K562 (cell line): Measurements from ENCODE around the gene LIMS1. TPM values are rescaled to one million over a fixed set of nuclear protein-coding genes. Genes with fewer than 3 reads are reported as not detected.

Source experiments
- BDP1 ChIP-seq: IDR thresholded peaks from 3 replicates; pipeline ENCODE4 v1.6.1; 2011; ENCODE audit not compliant: insufficient read length, insufficient read depth
- CEBPB ChIP-seq: fragments of 450-650 bp; IDR thresholded peaks from 2 replicates; pipeline ENCODE4 v1.6.1; 2016; ENCODE audit warnings: missing genetic modification characterization, missing compliant biosample characterization
- ETS2 ChIP-seq: IDR thresholded peaks from 2 replicates; pipeline ENCODE4 v1.6.1; 2016; ENCODE audit warnings: borderline replicate concordance, missing genetic modification characterization, mild to moderate bottlenecking, moderate library complexity, missing compliant biosample characterization; ENCODE audit not compliant: poor library complexity, severe bottlenecking
- MCM2 ChIP-seq: fragments of 450-650 bp; IDR thresholded peaks from 2 replicates; pipeline ENCODE4 v1.6.1; 2017; ENCODE audit warnings: low read depth, mild to moderate bottlenecking
- NCOA1 ChIP-seq: fragments of 450-650 bp; IDR thresholded peaks from 2 replicates; pipeline ENCODE4 v1.6.1; 2016; ENCODE audit warnings: low read depth
- NFE2 ChIP-seq: IDR thresholded peaks from 2 replicates; pipeline ENCODE4 v1.6.1; 2014; ENCODE audit warnings: antibody characterized with exemption, low read depth
- SETDB1 ChIP-seq: IDR thresholded peaks from one replicate; pipeline ENCODE4 v1.6.1; 2012; ENCODE audit warnings: low read length, control low read depth, inconsistent platforms
- ZBTB40 ChIP-seq, 2 experiments: fragments of 450-650 bp in 1 of 2; sonication (generic) in 1 of 2; formaldehyde crosslinking in 1 of 2; IDR thresholded peaks; 2 replicates each; pipeline versions ENCODE4 v1.7.1 to v1.9.0; 2016 to 2022; ENCODE audit warnings: inconsistent platforms in 1 of 2, mild to moderate bottlenecking in 1 of 2, missing genetic modification reagents in 1 of 2
- ZNF318 ChIP-seq, 2 experiments: fragments of 450-650 bp; IDR thresholded peaks; 2 replicates each; pipeline ENCODE4 v1.6.1; 2016; ENCODE audit warnings: mild to moderate bottlenecking in 2 of 2, borderline replicate concordance in 1 of 2, low read depth in 1 of 2, moderate library complexity in 1 of 2
- ZNF551 ChIP-seq: fragments of 250-450 bp; sonication (Bioruptor Pico); IDR thresholded peaks from 2 replicates; pipeline ENCODE4 v1.5.0; 2021; ENCODE audit warnings: mild to moderate bottlenecking, moderate library complexity
- polyA plus RNA-seq, 8 experiments: library from polyadenylated mRNA; depleted of rRNA in 4 of 8; stranded (reverse) in 5 of 8; unstranded in 3 of 8; fragments of >200 nt; fragmentation: Nextera tagmentation in 2 of 8; fragmentation: Illumina TruSeq in 1 of 8; extraction: Ambion mirVana in 2 of 8; extraction: Trizol in 1 of 8; gene quantifications; 2 replicates each; pipeline versions ENCODE4 v1.2.1 to v1.2.3, GENCODE V29; 2011 to 2014; ENCODE audit warnings: inconsistent platforms in 1 of 8, missing spikeins in 1 of 8
- total RNA-seq, 7 experiments: library from RNA; depleted of rRNA in 6 of 7; stranded (reverse); fragments of >200 nt in 6 of 7; fragmentation: Illumina TruSeq in 2 of 7; extraction: Trizol in 2 of 7; gene quantifications; 2 replicates each; pipeline versions ENCODE4 v1.2.1 to v1.2.3, GENCODE V29; 2011 to 2021; ENCODE audit warnings: low replicate concordance in 1 of 7

The LIMS1 gene
- total and polyA plus RNA-seq, 9 of the 15 experiments (the other 6 are each of a cell fraction or from before 2014, with no cell fraction given) = 52.8 to 134 (median 81.0) TPM

- no peak for TF ChIP-seq ZBTB40 (IDR thresholded peaks at IDR 0.05)
- no peak for TF ChIP-seq ZBTB40 (CRISPR knock-in tag; IDR thresholded peaks at IDR 0.05)
- TF ChIP-seq ETS2 = no peak
- no peak for TF ChIP-seq SETDB1
- peak; percentile 74 for TF ChIP-seq NFE2
- no peak for TF ChIP-seq NCOA1
- no peak for TF ChIP-seq MCM2
- TF ChIP-seq CEBPB = no peak
- no peak for TF ChIP-seq BDP1
- TF ChIP-seq ZNF551 (CRISPR knock-in tag) = no peak
- no peak for TF ChIP-seq ZNF318 (IDR thresholded peaks at IDR 0.05; ENCODE audit: borderline replicate concordance in 1 of 2, low read depth in 1 of 2)
These were observed 86.9 kb downstream of the LIMS1 start (continued) for GRCh38 chr2:108621087-108621559.
